BLaER1 (cell line): ENCODE data around the gene ZDHHC5.
A peak's percentile ranks its signal among the peaks of the same experiment; 100 is the strongest.

Experiments used
- H3K27ac ChIP-seq: shearing (Covaris generic); formaldehyde crosslinking; 2 replicates; pipeline ENCODE4 v1.8.1; 2022
- H3K27me3 ChIP-seq: shearing (Covaris generic); formaldehyde crosslinking; 2 replicates; pipeline ENCODE4 v1.8.1; 2022
- H3K36me3 ChIP-seq: shearing (Covaris generic); formaldehyde crosslinking; 2 replicates; pipeline ENCODE4 v1.8.1; 2022
- H3K4me1 ChIP-seq: shearing (Covaris generic); formaldehyde crosslinking; 2 replicates; pipeline ENCODE4 v1.8.1; 2022
- H3K4me2 ChIP-seq: shearing (Covaris generic); formaldehyde crosslinking; 2 replicates; pipeline ENCODE4 v1.8.1; 2022
- H3K4me3 ChIP-seq: shearing (Covaris generic); formaldehyde crosslinking; 2 replicates; pipeline ENCODE4 v1.8.1; 2022
- H3K9ac ChIP-seq: shearing (Covaris generic); formaldehyde crosslinking; 2 replicates; pipeline ENCODE4 v1.8.1; 2022
- H3K9me3 ChIP-seq: shearing (Covaris generic); formaldehyde crosslinking; 2 replicates; pipeline ENCODE4 v1.8.1; 2022
- H4K20me1 ChIP-seq: shearing (Covaris generic); formaldehyde crosslinking; 2 replicates; pipeline ENCODE4 v1.8.1; 2022
- Cebpa-rat ChIP-seq: shearing (Covaris generic); IDR thresholded peaks from 2 replicates; pipeline ENCODE4 v1.8.1; 2022

ZDHHC5 gene

DNA sequence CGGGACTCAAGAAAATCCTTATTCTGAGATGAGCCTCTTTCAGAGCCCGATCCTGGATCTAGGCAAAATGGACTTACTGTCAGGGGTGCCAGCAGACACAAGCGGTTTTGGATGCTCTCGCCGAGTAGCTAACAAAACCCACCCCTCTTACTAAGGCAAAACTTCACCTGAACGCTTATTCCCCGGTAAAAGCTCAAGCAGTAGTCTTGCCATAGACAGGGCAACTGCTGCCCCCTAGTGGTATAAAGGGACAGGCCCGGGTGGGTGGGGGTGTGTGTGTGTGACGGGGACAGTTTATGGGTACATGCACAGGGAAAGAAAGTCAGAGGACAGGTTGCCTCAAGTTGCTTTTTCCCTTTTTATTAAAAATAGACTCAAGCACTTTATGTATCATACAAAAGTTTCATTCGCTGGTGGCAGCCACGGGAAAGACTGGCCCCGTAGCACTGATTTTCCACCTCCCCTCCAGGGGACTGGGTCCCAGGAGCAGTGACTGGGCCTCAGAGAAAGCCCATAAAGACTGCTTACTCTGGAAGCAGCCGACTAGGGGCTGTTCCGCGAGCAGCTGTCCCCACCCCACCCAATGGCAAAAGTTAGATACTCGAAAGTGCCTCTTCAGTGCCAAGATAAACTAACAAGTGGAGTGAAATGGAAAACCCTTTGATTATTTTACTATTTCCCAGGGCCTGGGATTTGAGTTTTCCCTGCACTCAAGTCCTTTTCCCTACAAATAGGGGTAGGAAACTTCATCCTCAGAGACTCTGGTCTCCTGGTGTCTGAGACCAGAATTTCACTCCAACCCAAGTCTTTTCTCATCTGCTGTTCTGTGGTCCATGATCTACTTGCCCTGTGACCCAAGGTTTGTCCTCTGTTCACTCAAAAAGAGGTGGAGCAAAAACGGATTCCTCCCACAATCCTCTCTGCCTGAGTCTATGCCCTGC is 22.9 kb upstream of the ZDHHC5 start:
- no peak overlapping the region for H3K9ac ChIP-seq
- H3K4me1 ChIP-seq: peaks cover 74% of the 10 kb centered on the region
- H3K9me3 ChIP-seq: no peaks in the 10 kb centered on the region
- no peak overlapping the region for H3K27ac ChIP-seq
- peaks cover 68% of the 10 kb centered on the region for H4K20me1 ChIP-seq
- TF ChIP-seq Cebpa-rat: no peak
- 0 out of 2 replicates have a peak overlapping the region, but pooled peaks have one; percentile 19 for H3K4me2 ChIP-seq
- no peak overlapping the region for H3K4me3 ChIP-seq
- peaks cover 54% of the 10 kb centered on the region for H3K27me3 ChIP-seq
- H3K36me3 ChIP-seq: peaks cover 12% of the 10 kb centered on the region; the same call in 1 of the 2 replicates

DNA sequence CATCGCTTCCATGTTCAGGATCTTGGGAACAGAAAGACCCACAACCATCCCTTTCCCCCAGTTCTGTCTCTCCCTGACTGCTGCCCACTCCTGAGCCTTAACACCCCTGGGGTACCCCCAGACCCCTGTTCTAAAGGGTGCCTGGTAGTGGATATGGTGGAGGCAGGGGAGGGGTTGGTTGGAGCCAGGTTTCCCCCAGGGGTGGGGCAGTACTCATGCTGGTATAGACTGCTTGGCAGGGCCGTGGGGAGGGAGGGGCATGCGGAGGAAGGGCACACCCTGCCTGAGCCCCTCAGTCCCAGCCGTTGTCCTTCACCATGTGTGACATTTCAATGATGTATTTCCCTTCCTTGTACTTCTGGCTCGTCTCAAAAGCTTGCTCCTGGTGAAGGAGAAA is 22.2 kb upstream of the ZDHHC5 start:
- no peak for TF ChIP-seq Cebpa-rat
- no peaks in the 10 kb centered on the region for H3K9me3 ChIP-seq
- H3K36me3 ChIP-seq: peaks cover 12% of the 10 kb centered on the region; the same call in 1 of the 2 replicates
- H3K4me1 ChIP-seq: peaks cover 67% of the 10 kb centered on the region
- H4K20me1 ChIP-seq: peaks cover 68% of the 10 kb centered on the region
- peak overlapping the region; percentile 5; the same call in 1 of the 2 replicates for H3K4me2 ChIP-seq
- peaks cover 61% of the 10 kb centered on the region for H3K27me3 ChIP-seq
- H3K9ac ChIP-seq: no peak overlapping the region
- no peak overlapping the region for H3K4me3 ChIP-seq
- H3K27ac ChIP-seq: no peak overlapping the region

DNA sequence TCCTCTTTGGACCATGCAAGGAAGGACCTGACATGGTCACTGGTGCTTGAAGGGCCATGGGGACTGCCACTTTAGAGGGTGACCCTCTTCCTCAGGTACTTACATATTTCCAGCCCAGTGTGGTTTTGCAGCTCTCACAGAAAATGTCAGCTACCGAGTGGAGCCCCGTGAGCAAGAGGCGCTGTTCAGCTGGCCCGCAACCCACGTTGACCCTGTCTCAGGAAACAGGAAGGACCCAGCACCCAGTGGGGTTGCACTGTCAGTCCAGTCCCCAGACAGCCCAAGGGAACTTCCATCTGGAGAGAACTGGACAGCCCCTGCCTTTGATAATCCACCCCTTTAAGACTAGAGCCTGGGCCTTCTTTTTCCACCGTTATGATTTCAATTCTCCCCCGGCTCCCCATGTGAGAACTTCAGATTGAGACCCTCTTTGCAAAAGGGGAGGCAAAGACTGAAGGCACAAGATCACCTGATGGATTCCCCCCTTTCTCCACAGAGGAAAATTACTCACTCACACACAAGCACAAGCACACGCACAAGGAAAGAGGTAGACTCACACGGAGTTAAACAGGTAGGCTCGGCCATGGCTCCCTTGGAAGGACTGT is 21.6 kb upstream of the ZDHHC5 start:
- H3K4me3 ChIP-seq: no peak overlapping the region
- H4K20me1 ChIP-seq: peaks cover 62% of the 10 kb centered on the region
- peaks cover 61% of the 10 kb centered on the region for H3K4me1 ChIP-seq

DNA sequence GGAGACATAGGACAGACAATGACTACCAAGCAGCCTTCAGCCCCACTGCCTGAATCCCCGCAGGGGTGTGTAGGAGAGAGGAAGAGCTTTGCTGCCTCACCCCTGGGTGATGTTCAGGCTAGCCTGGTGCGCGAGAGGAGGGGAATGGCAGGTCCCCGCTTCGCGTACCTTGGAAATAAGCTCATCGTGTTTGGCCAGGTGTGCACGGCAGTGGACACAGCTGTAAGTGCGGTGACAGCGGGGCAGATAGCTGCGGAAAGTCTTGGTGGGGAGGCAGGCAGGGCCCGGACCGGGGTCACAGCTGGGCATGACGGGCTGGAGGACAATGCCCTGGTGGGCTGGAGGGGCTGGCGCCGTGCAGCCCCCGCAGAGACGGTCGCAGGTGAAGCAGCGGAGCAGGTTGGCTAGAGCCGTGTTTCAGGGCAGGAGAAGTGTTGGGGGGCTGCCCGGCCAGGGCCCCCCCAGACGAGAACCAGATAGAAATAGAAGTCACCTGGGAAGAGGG is 21.1 kb upstream of the ZDHHC5 start:
- H3K4me1 ChIP-seq: peaks cover 56% of the 10 kb centered on the region
- no peak overlapping the region for H3K27ac ChIP-seq
- no peaks in the 10 kb centered on the region for H3K9me3 ChIP-seq
- no peak overlapping the region for H3K9ac ChIP-seq
- H4K20me1 ChIP-seq: peaks cover 57% of the 10 kb centered on the region
- H3K4me3 ChIP-seq: 0 out of 2 replicates have a peak overlapping the region, but pooled peaks have one; percentile 23
- H3K4me2 ChIP-seq: peak overlapping the region; percentile 68; the same call in 1 of the 2 replicates
- H3K36me3 ChIP-seq: peaks cover 12% of the 10 kb centered on the region; the same call in 1 of the 2 replicates
- TF ChIP-seq Cebpa-rat: no peak
- peaks cover 72% of the 10 kb centered on the region for H3K27me3 ChIP-seq

More for the DNA sequence above, 21.6 kb upstream of the ZDHHC5 start:
- H3K27ac ChIP-seq: no peak overlapping the region
- H3K9me3 ChIP-seq: no peaks in the 10 kb centered on the region
- peaks cover 67% of the 10 kb centered on the region for H3K27me3 ChIP-seq
- peaks cover 12% of the 10 kb centered on the region; the same call in 1 of the 2 replicates for H3K36me3 ChIP-seq
- H3K4me2 ChIP-seq: peak overlapping the region; percentile 5; the same call in 1 of the 2 replicates
- no peak overlapping the region for H3K9ac ChIP-seq
- no peak for TF ChIP-seq Cebpa-rat

DNA sequence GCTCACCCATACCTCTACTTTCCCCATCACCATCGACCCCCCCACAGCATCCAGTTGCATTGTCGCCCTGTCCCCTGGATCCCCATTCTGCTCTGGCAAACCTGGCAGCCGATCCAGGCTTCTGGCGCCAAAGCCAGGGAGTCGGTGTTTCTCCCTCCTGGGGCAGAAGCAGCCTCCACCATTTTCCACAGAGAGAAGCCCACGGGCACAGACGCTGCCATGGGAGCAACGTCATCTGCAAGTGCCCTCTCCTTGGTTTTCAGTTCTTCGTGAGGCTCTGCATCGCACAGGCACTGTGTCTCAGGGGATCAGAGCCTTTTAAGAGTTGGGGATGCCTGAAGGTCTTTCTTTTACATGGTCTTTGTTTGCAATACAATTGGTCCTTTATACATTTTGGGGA is 20.5 kb upstream of the ZDHHC5 start:
- Histone ChIP-seq H4K20me1 (peaks cover 54% of the 10 kb centered on the region), H3K9ac (no peak overlapping the region), H3K4me2 (peak overlapping the region; percentile 68), H3K9me3 (no peaks in the 10 kb centered on the region), H3K27me3 (peaks cover 72% of the 10 kb centered on the region), H3K36me3 (peaks cover 12% of the 10 kb centered on the region; the same call in 1 of the 2 replicates), H3K4me3 (0 out of 2 replicates have a peak overlapping the region, but pooled peaks have one; percentile 23), H3K4me1 (peaks cover 52% of the 10 kb centered on the region), H3K27ac (no peak overlapping the region)
- no peak for TF ChIP-seq Cebpa-rat

DNA sequence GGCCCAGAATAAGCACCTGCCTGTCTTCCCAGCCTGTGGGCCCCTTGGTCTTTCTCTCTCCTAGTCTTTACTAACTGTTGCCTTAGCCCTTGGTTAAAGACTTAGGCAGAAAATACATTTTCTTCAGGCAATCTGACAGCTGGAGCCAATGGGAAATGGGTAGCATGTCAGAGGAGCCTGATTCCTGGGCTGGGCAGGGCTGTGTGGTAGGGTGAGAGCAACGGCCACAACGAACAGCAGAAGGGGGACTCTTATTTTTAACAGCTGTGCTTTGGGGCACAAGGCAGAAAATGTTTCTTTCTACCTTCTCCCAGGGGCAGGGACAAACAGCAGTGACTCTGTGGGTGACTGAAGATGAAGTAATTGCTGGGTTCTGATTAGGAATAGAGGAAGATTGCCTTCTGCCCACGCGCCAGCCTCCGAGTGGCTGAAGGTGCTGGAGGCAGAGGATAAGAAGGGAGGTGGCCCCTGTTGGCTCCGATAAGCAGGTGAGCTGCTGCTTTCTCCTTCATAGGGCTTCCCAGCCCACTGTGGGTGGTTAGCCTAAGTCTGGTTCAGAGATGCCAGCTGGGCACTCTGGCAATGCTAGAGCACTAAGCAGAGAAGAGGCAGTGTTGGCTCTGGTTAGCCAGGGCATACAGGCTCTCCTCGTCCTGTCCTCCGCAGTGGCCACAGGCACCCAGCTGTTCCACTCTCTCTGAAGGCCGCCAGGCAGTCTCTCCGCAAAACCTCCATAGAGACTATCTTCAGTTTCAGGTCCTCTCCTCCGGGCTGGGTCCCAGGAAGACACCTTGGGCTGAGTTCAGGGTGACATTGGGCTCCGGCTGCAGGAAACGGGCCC is 19.7 kb upstream of the ZDHHC5 start:
- no peak overlapping the region for H3K9ac ChIP-seq
- 0 out of 2 replicates have a peak overlapping the region, but pooled peaks have one; percentile 27 for H3K4me3 ChIP-seq
- peaks cover 72% of the 10 kb centered on the region for H3K27me3 ChIP-seq

DNA sequence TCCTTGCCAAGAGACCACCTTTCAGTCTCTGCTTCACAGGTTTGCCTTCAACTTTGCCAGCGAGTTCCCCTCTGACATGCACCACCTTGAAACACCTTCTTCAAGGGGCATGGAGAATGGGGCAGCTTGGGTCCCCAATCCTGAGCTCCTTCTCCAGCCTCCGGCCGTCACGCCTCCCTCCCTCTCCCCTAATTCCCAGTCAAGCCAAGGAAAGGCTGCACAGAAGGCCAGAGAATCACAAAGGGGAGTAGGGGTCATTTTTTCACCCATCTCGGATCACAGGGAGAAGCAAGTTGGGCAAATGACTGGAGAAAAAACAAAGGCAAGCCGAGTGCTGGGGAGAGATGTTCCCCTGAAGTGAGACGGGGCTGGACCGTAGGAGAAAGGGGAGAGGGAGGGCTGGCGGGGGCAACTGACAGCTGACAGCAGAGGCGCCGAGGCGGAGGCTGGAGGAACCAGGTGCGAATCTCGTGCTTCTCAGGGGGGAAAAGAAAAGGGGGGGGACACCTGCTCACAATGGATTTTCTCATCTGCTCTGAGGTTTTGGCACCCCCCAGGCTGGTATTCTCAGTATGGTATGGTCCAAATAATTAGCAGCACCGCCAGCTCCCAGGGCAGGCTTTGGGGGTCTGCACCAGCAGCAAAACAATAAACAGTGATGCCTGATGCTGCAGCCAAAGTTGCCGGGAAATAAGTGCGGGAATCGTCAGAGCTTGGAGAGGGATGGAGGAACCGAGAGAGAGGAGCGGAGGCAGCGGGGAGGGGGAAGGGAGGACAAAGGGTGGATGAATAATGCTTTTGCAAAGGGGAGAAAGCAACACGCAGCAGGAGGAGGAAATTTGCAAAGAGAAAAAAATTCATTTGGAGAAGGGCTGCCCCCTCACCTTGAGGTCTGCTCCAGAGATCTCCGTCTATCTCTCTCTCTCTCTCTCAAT is 18.8 kb upstream of the ZDHHC5 start:
- peaks cover 50% of the 10 kb centered on the region for H3K4me1 ChIP-seq
- no peak overlapping the region for H3K9ac ChIP-seq
- H3K36me3 ChIP-seq: no peaks in the 10 kb centered on the region
- no peak overlapping the region for H3K27ac ChIP-seq
- H4K20me1 ChIP-seq: peaks cover 46% of the 10 kb centered on the region
- peaks cover 72% of the 10 kb centered on the region for H3K27me3 ChIP-seq
- H3K4me3 ChIP-seq: peak overlapping the region; percentile 27
- H3K9me3 ChIP-seq: no peaks in the 10 kb centered on the region
- no peak for TF ChIP-seq Cebpa-rat
- peak overlapping the region; percentile 68 for H3K4me2 ChIP-seq

More for the DNA sequence above, 19.7 kb upstream of the ZDHHC5 start:
- H3K4me2 ChIP-seq: peak overlapping the region; percentile 68
- TF ChIP-seq Cebpa-rat: no peak
- H4K20me1 ChIP-seq: peaks cover 46% of the 10 kb centered on the region
- H3K4me1 ChIP-seq: peaks cover 55% of the 10 kb centered on the region
- H3K9me3 ChIP-seq: no peaks in the 10 kb centered on the region
- H3K27ac ChIP-seq: no peak overlapping the region
- H3K36me3 ChIP-seq: 0 out of 2 replicates have a peak, but pooled peaks cover 7% of the 10 kb centered on the region
